ENCODE data around the gene F13A1.

DNA sequence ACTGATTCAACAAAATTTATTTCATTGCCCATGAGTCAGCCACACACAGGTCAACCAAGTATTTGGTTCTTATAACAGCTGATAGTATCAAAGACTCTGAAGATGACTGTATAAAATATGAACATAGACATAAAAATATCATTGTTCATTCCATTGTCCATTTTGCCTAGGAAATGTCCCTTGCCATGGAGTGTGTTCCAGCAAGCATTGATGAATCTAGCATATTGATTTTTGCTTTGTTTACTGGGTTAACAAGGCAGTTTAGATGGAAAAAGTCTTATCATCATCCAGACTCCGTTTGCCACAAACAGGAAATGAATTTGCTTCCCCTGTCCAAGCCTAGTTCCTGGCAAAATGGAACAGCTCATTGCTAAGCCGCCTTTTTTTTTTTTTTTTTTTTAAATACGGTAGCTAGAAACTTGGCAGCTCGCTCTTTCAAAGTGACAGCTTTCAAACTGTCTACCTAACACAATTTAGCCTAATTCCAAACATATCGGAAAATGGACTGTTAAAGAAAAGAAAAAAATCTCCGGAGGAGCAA is 7.5 kb downstream of the F13A1 start:
- TF ChIP-seq TGIF2 (CRISPR knock-in tag; IDR thresholded peaks at IDR 0.05) (no peak), ZFP90 (CRISPR knock-in tag; IDR thresholded peaks at IDR 0.05; ENCODE audit: borderline replicate concordance) (no peak), TEAD2 (CRISPR knock-in tag; IDR thresholded peaks at IDR 0.05) (no peak), FOXJ3 (CRISPR knock-in tag; IDR thresholded peaks at IDR 0.05; ENCODE audit: borderline replicate concordance) (no peak)
- TF ChIP-seq, protein P1, sequence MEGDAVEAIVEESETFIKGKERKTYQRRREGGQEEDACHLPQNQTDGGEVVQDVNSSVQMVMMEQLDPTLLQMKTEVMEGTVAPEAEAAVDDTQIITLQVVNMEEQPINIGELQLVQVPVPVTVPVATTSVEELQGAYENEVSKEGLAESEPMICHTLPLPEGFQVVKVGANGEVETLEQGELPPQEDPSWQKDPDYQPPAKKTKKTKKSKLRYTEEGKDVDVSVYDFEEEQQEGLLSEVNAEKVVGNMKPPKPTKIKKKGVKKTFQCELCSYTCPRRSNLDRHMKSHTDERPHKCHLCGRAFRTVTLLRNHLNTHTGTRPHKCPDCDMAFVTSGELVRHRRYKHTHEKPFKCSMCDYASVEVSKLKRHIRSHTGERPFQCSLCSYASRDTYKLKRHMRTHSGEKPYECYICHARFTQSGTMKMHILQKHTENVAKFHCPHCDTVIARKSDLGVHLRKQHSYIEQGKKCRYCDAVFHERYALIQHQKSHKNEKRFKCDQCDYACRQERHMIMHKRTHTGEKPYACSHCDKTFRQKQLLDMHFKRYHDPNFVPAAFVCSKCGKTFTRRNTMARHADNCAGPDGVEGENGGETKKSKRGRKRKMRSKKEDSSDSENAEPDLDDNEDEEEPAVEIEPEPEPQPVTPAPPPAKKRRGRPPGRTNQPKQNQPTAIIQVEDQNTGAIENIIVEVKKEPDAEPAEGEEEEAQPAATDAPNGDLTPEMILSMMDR (CRISPR knock-in tag; IDR thresholded peaks at IDR 0.05) = no peak
- TF ChIP-seq, protein P2, sequence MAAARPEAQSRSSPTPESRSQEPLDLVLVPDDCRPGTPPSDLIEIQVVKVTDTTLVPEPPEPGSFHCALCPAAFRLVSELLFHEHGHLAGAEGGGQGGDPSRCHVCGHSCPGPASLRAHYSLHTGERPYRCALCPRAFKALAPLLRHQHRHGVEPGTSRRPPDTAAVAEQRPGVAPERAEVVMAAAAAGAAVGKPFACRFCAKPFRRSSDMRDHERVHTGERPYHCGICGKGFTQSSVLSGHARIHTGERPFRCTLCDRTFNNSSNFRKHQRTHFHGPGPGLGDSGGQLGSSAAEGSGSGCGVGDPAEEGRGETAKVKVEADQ (CRISPR knock-in tag; IDR thresholded peaks at IDR 0.05; ENCODE audit: borderline replicate concordance) = no peak
- TF ChIP-seq, protein P3, sequence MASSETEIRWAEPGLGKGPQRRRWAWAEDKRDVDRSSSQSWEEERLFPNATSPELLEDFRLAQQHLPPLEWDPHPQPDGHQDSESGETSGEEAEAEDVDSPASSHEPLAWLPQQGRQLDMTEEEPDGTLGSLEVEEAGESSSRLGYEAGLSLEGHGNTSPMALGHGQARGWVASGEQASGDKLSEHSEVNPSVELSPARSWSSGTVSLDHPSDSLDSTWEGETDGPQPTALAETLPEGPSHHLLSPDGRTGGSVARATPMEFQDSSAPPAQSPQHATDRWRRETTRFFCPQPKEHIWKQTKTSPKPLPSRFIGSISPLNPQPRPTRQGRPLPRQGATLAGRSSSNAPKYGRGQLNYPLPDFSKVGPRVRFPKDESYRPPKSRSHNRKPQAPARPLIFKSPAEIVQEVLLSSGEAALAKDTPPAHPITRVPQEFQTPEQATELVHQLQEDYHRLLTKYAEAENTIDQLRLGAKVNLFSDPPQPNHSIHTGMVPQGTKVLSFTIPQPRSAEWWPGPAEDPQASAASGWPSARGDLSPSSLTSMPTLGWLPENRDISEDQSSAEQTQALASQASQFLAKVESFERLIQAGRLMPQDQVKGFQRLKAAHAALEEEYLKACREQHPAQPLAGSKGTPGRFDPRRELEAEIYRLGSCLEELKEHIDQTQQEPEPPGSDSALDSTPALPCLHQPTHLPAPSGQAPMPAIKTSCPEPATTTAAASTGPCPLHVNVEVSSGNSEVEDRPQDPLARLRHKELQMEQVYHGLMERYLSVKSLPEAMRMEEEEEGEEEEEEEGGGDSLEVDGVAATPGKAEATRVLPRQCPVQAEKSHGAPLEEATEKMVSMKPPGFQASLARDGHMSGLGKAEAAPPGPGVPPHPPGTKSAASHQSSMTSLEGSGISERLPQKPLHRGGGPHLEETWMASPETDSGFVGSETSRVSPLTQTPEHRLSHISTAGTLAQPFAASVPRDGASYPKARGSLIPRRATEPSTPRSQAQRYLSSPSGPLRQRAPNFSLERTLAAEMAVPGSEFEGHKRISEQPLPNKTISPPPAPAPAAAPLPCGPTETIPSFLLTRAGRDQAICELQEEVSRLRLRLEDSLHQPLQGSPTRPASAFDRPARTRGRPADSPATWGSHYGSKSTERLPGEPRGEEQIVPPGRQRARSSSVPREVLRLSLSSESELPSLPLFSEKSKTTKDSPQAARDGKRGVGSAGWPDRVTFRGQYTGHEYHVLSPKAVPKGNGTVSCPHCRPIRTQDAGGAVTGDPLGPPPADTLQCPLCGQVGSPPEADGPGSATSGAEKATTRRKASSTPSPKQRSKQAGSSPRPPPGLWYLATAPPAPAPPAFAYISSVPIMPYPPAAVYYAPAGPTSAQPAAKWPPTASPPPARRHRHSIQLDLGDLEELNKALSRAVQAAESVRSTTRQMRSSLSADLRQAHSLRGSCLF (CRISPR knock-in tag; IDR thresholded peaks at IDR 0.05; ENCODE audit: borderline replicate concordance) = no peak

All from HepG2 (cell line).